Endodermal cell (in vitro differentiated cells): ENCODE results near the gene TMBIM1. TPM values are rescaled to one million over a fixed set of nuclear protein-coding genes. Genes with fewer than 3 reads are reported as not detected.

ENCODE experiments used
- DNase-seq: peaks from one replicate; pipeline ENCODE4 v3.0.0-alpha.2; 2017
- H3K27ac ChIP-seq: 2 replicates; pipeline ENCODE4 v1.5.1; 2013; ENCODE audit warnings: mild to moderate bottlenecking, low read depth, low read length, moderate library complexity
- H3K27me3 ChIP-seq: 2 replicates; pipeline ENCODE4 v1.6.1; 2013; ENCODE audit warnings: mild to moderate bottlenecking, low read length, moderate library complexity; ENCODE audit not compliant: insufficient read depth, control insufficient read depth, poor library complexity, severe bottlenecking
- H3K36me3 ChIP-seq: 2 replicates; pipeline ENCODE4 v1.7.0; 2013; ENCODE audit warnings: mild to moderate bottlenecking, low read length, moderate library complexity; ENCODE audit not compliant: control insufficient read depth, insufficient read depth
- H3K4me1 ChIP-seq: one replicate; pipeline ENCODE4 v1.7.0; 2013; ENCODE audit warnings: low read length; ENCODE audit not compliant: control insufficient read depth, insufficient read depth
- H3K4me3 ChIP-seq: 2 replicates; pipeline ENCODE4 v1.5.1; 2013; ENCODE audit warnings: mild to moderate bottlenecking, low read length, moderate library complexity
- H3K9ac ChIP-seq: 2 replicates; pipeline ENCODE4 v1.6.1; 2013; ENCODE audit warnings: mild to moderate bottlenecking, low read length, moderate library complexity; ENCODE audit not compliant: poor library complexity, severe bottlenecking; ENCODE audit errors: extremely low read depth
- H3K9me3 ChIP-seq: 2 replicates; pipeline ENCODE4 v1.6.1; 2013; ENCODE audit warnings: mild to moderate bottlenecking, low read length, moderate library complexity; ENCODE audit not compliant: control insufficient read depth
- H3K27ac Mint-ChIP-seq: 2 replicates; pipeline ENCODE4 v1.8.0; 2020; ENCODE audit warnings: mixed read lengths
- H3K27me3 Mint-ChIP-seq: 2 replicates; pipeline ENCODE4 v1.8.0; 2021; ENCODE audit warnings: mild to moderate bottlenecking, mixed read lengths; ENCODE audit not compliant: insufficient read depth
- H3K36me3 Mint-ChIP-seq: 2 replicates; pipeline ENCODE4 v1.8.0; 2020; ENCODE audit warnings: low read depth, mixed read lengths
- H3K4me1 Mint-ChIP-seq: 2 replicates; pipeline ENCODE4 v1.8.0; 2020; ENCODE audit warnings: mixed read lengths
- H3K4me3 Mint-ChIP-seq: 2 replicates; pipeline ENCODE4 v1.8.0; 2020; ENCODE audit warnings: mild to moderate bottlenecking, moderate library complexity, mixed read lengths
- H3K9me3 Mint-ChIP-seq: 2 replicates; pipeline ENCODE4 v1.8.0; 2020; ENCODE audit warnings: mild to moderate bottlenecking, mixed read lengths
- CTCF ChIP-seq: fragments of 200-600 bp; sonication (generic); conservative IDR thresholded peaks from 2 replicates; pipeline ENCODE4 v1.5.0; 2021; ENCODE audit warnings: antibody characterized with exemption, mild to moderate bottlenecking
- WGBS, 2 experiments: methylation state at CpG; one replicate each; pipeline versions ENCODE4 v1.1.5 to v1.1.7; 2013; ENCODE audit warnings: missing lambda C conversion rate in 2 of 2, mixed read lengths in 1 of 2; ENCODE audit not compliant: insufficient coverage in 1 of 2, insufficient read length in 1 of 2; 5-methylcytosine and 5-hydroxymethylcytosine counted together
- total RNA-seq, 2 donors: library from RNA; stranded (reverse); fragmentation: NEBNext Ultra II Directional in 1 of 2; extraction: Animal tissue kit (Norgen Biotek cat#: 25700) in 1 of 2; gene quantifications; 2 replicates in 1 of 2; 3 replicates in 1 of 2; pipeline ENCODE4 v1.2.1, GENCODE V29; 2021

The TMBIM1 gene
- total RNA-seq, 2 donors from 2014 or later: 50.7 to 53.8 TPM

- Histone ChIP-seq H3K27ac (peak overlapping the region; percentile 42), H3K4me3 (peak overlapping the region; percentile 95), H3K36me3 (no peaks in the 10 kb centered on the region), H3K9ac (peak overlapping the region; percentile 30), H3K27me3 (no peaks in the 10 kb centered on the region), H3K4me1 (peaks cover 5% of the 10 kb centered on the region), H3K9me3 (no peaks in the 10 kb centered on the region)
- H3K27ac Mint-ChIP-seq: peak overlapping the region; percentile 95
- H3K27me3 Mint-ChIP-seq: no peaks in the 10 kb centered on the region
- TF ChIP-seq CTCF: no peak
- no peaks in the 10 kb centered on the region for H3K9me3 Mint-ChIP-seq
- H3K36me3 Mint-ChIP-seq: no peaks in the 10 kb centered on the region
- DNase-seq: peak; percentile 96
- 0 to 2% methylated on average over 7 to 69 of the region's 69 CpGs for whole genome bisulfite sequencing, 2 experiments
- peak overlapping the region; percentile 90 for H3K4me3 Mint-ChIP-seq
- H3K4me1 Mint-ChIP-seq: peaks cover 33% of the 10 kb centered on the region
Observed at GRCh38 chr2:218322768-218323525, 30.6 kb upstream of the TMBIM1 start.

- Mint-ChIP-seq H3K27ac (no peak overlapping the region), H3K4me1 (peaks cover 29% of the 10 kb centered on the region), H3K4me3 (no peak overlapping the region), H3K9me3 (no peaks in the 10 kb centered on the region), H3K36me3 (no peaks in the 10 kb centered on the region), H3K27me3 (no peaks in the 10 kb centered on the region)
- H3K4me3 ChIP-seq: no peak overlapping the region
- no peak overlapping the region for H3K9ac ChIP-seq
- no peaks in the 10 kb centered on the region for H3K27me3 ChIP-seq
- DNase-seq: no peak
- H3K27ac ChIP-seq: no peak overlapping the region
- H3K4me1 ChIP-seq: peaks cover 5% of the 10 kb centered on the region
- TF ChIP-seq CTCF: no peak
- 89 to 100% methylated on average over 2 to 3 of the region's 3 CpGs for WGBS, 2 experiments
- no peaks in the 10 kb centered on the region for H3K9me3 ChIP-seq
- no peaks in the 10 kb centered on the region for H3K36me3 ChIP-seq
Observed at GRCh38 chr2:218320704-218321336, 28.5 kb upstream of the TMBIM1 start.

GRCh38 chr2:218319813-218320365 lies 27.6 kb upstream of the TMBIM1 start:
- Histone ChIP-seq H3K27me3 (no peaks in the 10 kb centered on the region), H3K4me3 (no peak overlapping the region), H3K27ac (no peak overlapping the region), H3K9me3 (no peaks in the 10 kb centered on the region), H3K36me3 (no peaks in the 10 kb centered on the region), H3K9ac (no peak overlapping the region), H3K4me1 (peaks cover 5% of the 10 kb centered on the region)
- Mint-ChIP-seq H3K27me3 (no peaks in the 10 kb centered on the region), H3K36me3 (no peaks in the 10 kb centered on the region), H3K4me1 (peaks cover 25% of the 10 kb centered on the region), H3K4me3 (no peak overlapping the region), H3K9me3 (no peaks in the 10 kb centered on the region), H3K27ac (no peak overlapping the region)
- 58 to 71% methylated on average over 4 to 6 of the region's 6 CpGs for WGBS, 2 experiments
- DNase-seq: peak; percentile 43
- TF ChIP-seq CTCF: no peak
